Gastrocnemius medialis (tissue), 4 donors: ENCODE data around the gene GPBP1L1. TPM values are rescaled to one million over a fixed set of nuclear protein-coding genes. Genes with fewer than 3 reads are reported as not detected.

Experiments
- ATAC-seq, 2 donors: fragments of 150-250 bp; one replicate each; pipeline ENCODE4 v1.9.1; 2016
- DNase-seq, 2 donors: peaks; one replicate each; pipeline ENCODE4 v3.0.0-alpha.2; 2019
- H3K27ac ChIP-seq, 4 donors: fragments of 200-600 bp; sonication (generic); 1 replicate in 1 of 4; 2 replicates in 3 of 4; pipeline ENCODE4 v1.5.1; 2016 to 2018; ENCODE audit warnings: mild to moderate bottlenecking in 2 of 4, moderate library complexity in 1 of 4
- H3K27me3 ChIP-seq, 3 donors: fragments of 200-600 bp; sonication (generic) in 2 of 3; 1 replicate in 1 of 3; 2 replicates in 2 of 3; pipeline versions ENCODE4 v1.5.1 to v1.6.0; 2016 to 2019; ENCODE audit warnings: mild to moderate bottlenecking in 1 of 3, moderate library complexity in 1 of 3
- H3K36me3 ChIP-seq, 2 donors: fragments of 200-600 bp; sonication (generic) in 1 of 2; one replicate each; pipeline ENCODE4 v1.5.1; 2017 to 2018
- H3K4me1 ChIP-seq, 2 donors: fragments of 200-600 bp; sonication (generic) in 1 of 2; one replicate each; pipeline ENCODE4 v1.5.1; 2016 to 2017; ENCODE audit warnings: mild to moderate bottlenecking in 2 of 2
- H3K4me3 ChIP-seq, 4 donors: fragments of 200-600 bp; sonication (generic) in 3 of 4; 1 replicate in 1 of 4; 2 replicates in 3 of 4; pipeline ENCODE4 v1.5.1; 2016 to 2019; ENCODE audit warnings: mild to moderate bottlenecking in 2 of 4
- H3K9me3 ChIP-seq, 3 donors: fragments of 200-600 bp; sonication (generic) in 2 of 3; 1 replicate in 1 of 3; 2 replicates in 2 of 3; pipeline ENCODE4 v1.5.1; 2016 to 2019
- CTCF ChIP-seq, 5 experiments: fragments of 450-650 bp in 3 of 5; fragments of 200-600 bp in 2 of 5; sonication (generic) in 2 of 5; IDR thresholded peaks in 4 of 5; conservative IDR thresholded peaks in 1 of 5; 1 replicate in 4 of 5; 2 replicates in 1 of 5; pipeline ENCODE4 v1.5.1; 2016 to 2019; ENCODE audit warnings: antibody characterized with exemption in 5 of 5, mild to moderate bottlenecking in 3 of 5, moderate library complexity in 3 of 5
- POLR2A ChIP-seq, 2 donors: fragments of 450-650 bp; IDR thresholded peaks; one replicate each; pipeline ENCODE4 v1.6.1; 2017; ENCODE audit warnings: antibody characterized with exemption in 2 of 2, mild to moderate bottlenecking in 2 of 2, moderate library complexity in 2 of 2
- in situ Hi-C, 4 donors: fragments of 200-750 bp; cut with MboI; loops; one replicate each; pipeline versions ENCODE4 v1.15.0 to v1.8.0; 2017; ENCODE audit warnings: low sequenced_read_pairs in 4 of 4
- intact Hi-C: fragments of 100-400 bp; cut with DNase I; formaldehyde crosslinking; loops from one replicate; pipeline ENCODE4 v1.15.1; 2023; ENCODE audit warnings: low total_unique reads
- total RNA-seq, 4 donors: library from RNA; depleted of rRNA; stranded (reverse); fragments of >200 nt; gene quantifications; one replicate each; pipeline versions ENCODE4 v1.1.0 to v1.2.3, GENCODE V29; 2016

GPBP1L1 gene
- total RNA-seq, 4 donors from 2014 or later: 58.5 to 99.5 (median 81.8) TPM

GRCh38 chr1:45685308-45686014 is 872 bp downstream of the GPBP1L1 start:
- ATAC-seq (no peak), DNase-seq (no peak)
- no peaks in the 10 kb centered on the region for H3K27me3 ChIP-seq
- peak overlapping the region; percentile 87 to 99 (median 94) for H3K4me3 ChIP-seq
- in situ Hi-C loops: loop anchor here in 1 of 4 donors (25.0 kb wide), 1 partner anchor 98 kb away; the partner anchor contains the start of gene NASP
- H3K9me3 ChIP-seq: no peaks in the 10 kb centered on the region
- H3K4me1 ChIP-seq: peaks cover 49 to 53% of the 10 kb centered on the region in 2 donors
- peak overlapping the region; percentile 95 to 98 (median 97) for H3K27ac ChIP-seq
- no peak for TF ChIP-seq CTCF (IDR thresholded peaks at IDR 0.05 in 4 of 5, conservative IDR thresholded peaks at IDR 0.05 in 1 of 5)
- TF ChIP-seq POLR2A (IDR thresholded peaks at IDR 0.05): no peak
- no peaks in the 10 kb centered on the region for H3K36me3 ChIP-seq
- intact Hi-C loops: loop anchor here (1.0 to 10.0 kb wide), 9 partner anchors 65 to 951 kb away; partner anchors contain the start of genes EIF2B3, IPP, KIF2C and MAST2

- peaks cover 58 to 60% of the 10 kb centered on the region in 2 donors for H3K4me1 ChIP-seq
- H3K27me3 ChIP-seq: no peaks in the 10 kb centered on the region
- no peaks in the 10 kb centered on the region for H3K36me3 ChIP-seq
- in situ Hi-C loops: loop anchor here in 1 of 4 donors (25.0 kb wide), 1 partner anchor 97 kb away; the partner anchor contains the start of gene NASP
- DNase-seq: no peak
- no peak for TF ChIP-seq POLR2A (IDR thresholded peaks at IDR 0.05)
- TF ChIP-seq CTCF (IDR thresholded peaks at IDR 0.05 in 4 of 5, conservative IDR thresholded peaks at IDR 0.05 in 1 of 5): no peak
- peak overlapping the region in 3 of 4 donors; percentile 97 to 98 (median 97) for H3K27ac ChIP-seq
- peak overlapping the region in 3 of 4 donors; percentile 87 to 99 (median 96) for H3K4me3 ChIP-seq
- H3K9me3 ChIP-seq: no peaks in the 10 kb centered on the region
- ATAC-seq: no peak
- intact Hi-C loops: loop anchor here (10.0 kb wide), 3 partner anchors 340 to 950 kb away; partner anchors contain the start of genes KIF2C, MUTYH, PIK3R3 and RNU5D-1
Observed at GRCh38 chr1:45684402-45684801, 1.9 kb downstream of the GPBP1L1 start.

- in situ Hi-C loops (loop anchor here in 1 of 4 donors (25.0 kb wide), 1 partner anchor 96 kb away; the partner anchor contains the start of gene NASP), intact Hi-C loops (loop anchor here (10.0 kb wide), 3 partner anchors 338 to 948 kb away; partner anchors contain the start of genes KIF2C, MUTYH, PIK3R3 and RNU5D-1)
- Histone ChIP-seq H3K4me3 (no peak overlapping the region), H3K4me1 (peaks cover 63 to 66% of the 10 kb centered on the region in 2 donors), H3K27ac (peak overlapping the region; percentile 44 to 98 (median 86)), H3K9me3 (no peaks in the 10 kb centered on the region), H3K27me3 (no peaks in the 10 kb centered on the region), H3K36me3 (no peaks in the 10 kb centered on the region)
- DNase-seq: no peak
- no peak for TF ChIP-seq POLR2A (IDR thresholded peaks at IDR 0.05)
- no peak for TF ChIP-seq CTCF (IDR thresholded peaks at IDR 0.05 in 4 of 5, conservative IDR thresholded peaks at IDR 0.05 in 1 of 5)
- ATAC-seq: no peak
Observed at GRCh38 chr1:45682942-45683341, 3.4 kb downstream of the GPBP1L1 start.

GRCh38 chr1:45679123-45679522 is 7.2 kb downstream of the GPBP1L1 start:
- H3K36me3 ChIP-seq: no peaks in the 10 kb centered on the region
- peak overlapping the region in 1 of 4 donors; percentile 4 for H3K4me3 ChIP-seq
- H3K9me3 ChIP-seq: no peaks in the 10 kb centered on the region
- in situ Hi-C loops (loop anchor here in 1 of 4 donors (25.0 kb wide), 1 partner anchor 92 kb away; the partner anchor contains the start of gene NASP), intact Hi-C loops (no loop called here)
- TF ChIP-seq POLR2A (IDR thresholded peaks at IDR 0.05) (no peak), CTCF (IDR thresholded peaks at IDR 0.05 in 4 of 5, conservative IDR thresholded peaks at IDR 0.05 in 1 of 5) (no peak)
- H3K4me1 ChIP-seq: peaks cover 89 to 93% of the 10 kb centered on the region in 2 donors
- H3K27me3 ChIP-seq: no peaks in the 10 kb centered on the region
- peak overlapping the region; percentile 74 to 98 (median 86) for H3K27ac ChIP-seq
- ATAC-seq (peak; percentile 36 to 47), DNase-seq (peak in 1 of 2 donors; percentile 35)
